Urothelium cell line (cell line): ENCODE results near the gene UNC5A.
A peak's percentile ranks its signal among the peaks of the same experiment; 100 is the strongest.

Experiments used
- DNase-seq: peaks from one replicate; pipeline ENCODE4 v3.0.0; 2011; ENCODE audit warnings: low spot score, mixed read lengths
- FAIRE-seq: peaks from 2 replicates; lab custom pipeline; 2011; peaks lifted over from hg19 to GRCh38; lab: Jason Lieb, UNC

The UNC5A gene

GRCh38 chr5:176843673-176844072 is 33.3 kb downstream of the UNC5A start:
- no peak for DNase-seq
- FAIRE-seq: no peak

GRCh38 chr5:176844281-176844680 is 33.9 kb downstream of the UNC5A start:
- no peak for FAIRE-seq
- no peak for DNase-seq

GRCh38 chr5:176844706-176845391 is 34.5 kb downstream of the UNC5A start:
- FAIRE-seq: no peak
- peak; percentile 46 for DNase-seq

- DNase-seq: no peak
- FAIRE-seq: no peak
These were observed 35.0 kb downstream of the UNC5A start for GRCh38 chr5:176845392-176845713.

GRCh38 chr5:176846335-176847140 is 36.2 kb downstream of the UNC5A start:
- DNase-seq: no peak
- FAIRE-seq: no peak

GRCh38 chr5:176847148-176847547 is 36.8 kb downstream of the UNC5A start:
- DNase-seq (no peak), FAIRE-seq (no peak)

- DNase-seq (no peak), FAIRE-seq (no peak)
These were observed 37.4 kb downstream of the UNC5A start for GRCh38 chr5:176847726-176848290.

GRCh38 chr5:176848651-176849050 is 38.3 kb downstream of the UNC5A start:
- FAIRE-seq: no peak

GRCh38 chr5:176849611-176850227 is 39.4 kb downstream of the UNC5A start:
- FAIRE-seq (no peak), DNase-seq (no peak)

More at GRCh38 chr5:176848651-176849050, 38.3 kb downstream of the UNC5A start:
- DNase-seq: no peak

- FAIRE-seq: no peak
These were observed 40.2 kb downstream of the UNC5A start for GRCh38 chr5:176850371-176851245.

GRCh38 chr5:176851380-176851779 is 41.0 kb downstream of the UNC5A start:
- DNase-seq (no peak), FAIRE-seq (no peak)

More at GRCh38 chr5:176850371-176851245, 40.2 kb downstream of the UNC5A start:
- DNase-seq: no peak

- no peak for FAIRE-seq
These were observed 41.7 kb downstream of the UNC5A start for GRCh38 chr5:176851871-176852658.

GRCh38 chr5:176853151-176853778 is 42.9 kb downstream of the UNC5A start:
- FAIRE-seq: no peak
- DNase-seq: no peak

More at GRCh38 chr5:176851871-176852658, 41.7 kb downstream of the UNC5A start:
- DNase-seq: no peak

GRCh38 chr5:176854164-176854563 is 43.8 kb downstream of the UNC5A start:
- DNase-seq: no peak
- no peak for FAIRE-seq

- DNase-seq (no peak), FAIRE-seq (no peak)
These were observed 45.2 kb downstream of the UNC5A start for GRCh38 chr5:176855598-176855997.

- DNase-seq (no peak), FAIRE-seq (no peak)
These were observed 46.4 kb downstream of the UNC5A start for GRCh38 chr5:176856746-176857145.

GRCh38 chr5:176857216-176857893 is 47.0 kb downstream of the UNC5A start:
- FAIRE-seq (no peak), DNase-seq (no peak)

GRCh38 chr5:176857894-176858273 is 47.5 kb downstream of the UNC5A start:
- FAIRE-seq: no peak
- no peak for DNase-seq

GRCh38 chr5:176859916-176860315 is 49.6 kb downstream of the UNC5A start:
- FAIRE-seq (no peak), DNase-seq (no peak)
